ENCODE results near the gene GRIN3B. TPM values are rescaled to one million over a fixed set of nuclear protein-coding genes. Genes with fewer than 3 reads are reported as not detected.

The GRIN3B gene
- polyA plus RNA-seq, 1 of the 3 experiments (the other 2 are of a cell fraction): 1.5 TPM

- H2AFZ ChIP-seq (ENCODE audit: low read depth): no peak overlapping the region
- H3K9ac ChIP-seq: no peak overlapping the region
- H3K4me2 ChIP-seq: no peak overlapping the region
- H3K27me3 ChIP-seq (ENCODE audit: insufficient read depth): peaks cover 25% of the 10 kb centered on the region
- no peaks in the 10 kb centered on the region for H3K9me2 ChIP-seq
- H3K36me3 ChIP-seq (replicated peaks in 1 of 2; ENCODE audit: control insufficient read depth in 1 of 2, insufficient read depth in 2 of 2, low read length in 1 of 2): peaks cover 0 to 6% of the 10 kb centered on the region in 2 experiments
- TF ChIP-seq POLR2AphosphoS5 (IDR thresholded peaks at IDR 0.05; ENCODE audit: low read depth, low read length): no peak
- no peak for TF ChIP-seq SMC3 (IDR thresholded peaks at IDR 0.05; ENCODE audit: low read depth, low read length)
- TF ChIP-seq NRF1 (IDR thresholded peaks at IDR 0.05; ENCODE audit: low read depth, low read length): no peak
- TF ChIP-seq, protein P1, sequence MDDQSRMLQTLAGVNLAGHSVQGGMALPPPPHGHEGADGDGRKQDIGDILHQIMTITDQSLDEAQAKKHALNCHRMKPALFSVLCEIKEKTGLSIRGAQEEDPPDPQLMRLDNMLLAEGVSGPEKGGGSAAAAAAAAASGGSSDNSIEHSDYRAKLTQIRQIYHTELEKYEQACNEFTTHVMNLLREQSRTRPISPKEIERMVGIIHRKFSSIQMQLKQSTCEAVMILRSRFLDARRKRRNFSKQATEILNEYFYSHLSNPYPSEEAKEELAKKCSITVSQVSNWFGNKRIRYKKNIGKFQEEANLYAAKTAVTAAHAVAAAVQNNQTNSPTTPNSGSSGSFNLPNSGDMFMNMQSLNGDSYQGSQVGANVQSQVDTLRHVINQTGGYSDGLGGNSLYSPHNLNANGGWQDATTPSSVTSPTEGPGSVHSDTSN (IDR thresholded peaks at IDR 0.05): no peak
- no peak for TF ChIP-seq FOXJ3 (CRISPR knock-in tag; IDR thresholded peaks at IDR 0.05)
- no peak for TF ChIP-seq RCOR1 (IDR thresholded peaks at IDR 0.05; ENCODE audit: low read length)
- no peak for TF ChIP-seq EP300 (IDR thresholded peaks at IDR 0.05; ENCODE audit: borderline replicate concordance in 1 of 2, low read depth in 1 of 2, low read length in 1 of 2)
- TF ChIP-seq RFX5 (IDR thresholded peaks at IDR 0.05; ENCODE audit: low read length): no peak
- TF ChIP-seq TAF1 (IDR thresholded peaks at IDR 0.05; ENCODE audit: borderline replicate concordance, low read depth, low read length): no peak
- no peak for DNase-seq
- H3F3A ChIP-seq (replicated peaks; ENCODE audit: insufficient read depth): peaks cover 19% of the 10 kb centered on the region
- H3K4me1 ChIP-seq (ENCODE audit: control insufficient read depth in 1 of 2, insufficient read depth in 2 of 2, low read depth in 1 of 2, low read length in 1 of 2): peaks cover 0 to 4% of the 10 kb centered on the region in 2 experiments; a peak in 1 of 4 replicates
- no peaks in the 10 kb centered on the region for H4K20me1 ChIP-seq (ENCODE audit: insufficient read depth)
- ChIA-PET POLR2A (no interaction called here), CTCF (interaction anchor here (0.7 to 2.3 kb wide), 6 partner anchors 9 to 708 kb away, joined by 3 to 6 read pairs (median 4); partner anchors contain the start of gene WDR18)
- H3K27ac ChIP-seq (ENCODE audit: low read depth in 2 of 2, low read length in 1 of 2): no peak overlapping the region
- H3K9me3 ChIP-seq: no peaks in the 10 kb centered on the region
- H3K4me3 ChIP-seq (ENCODE audit: low read depth in 2 of 2, low read length in 1 of 2): no peak overlapping the region
- WGBS (ENCODE audit: low lambda C conversion rate): 0% methylated on average over 1 of the region's 32 CpGs
- H3K79me2 ChIP-seq (ENCODE audit: insufficient read depth): no peaks in the 10 kb centered on the region
Observed at GRCh38 chr19:1004204-1004802, 4.1 kb downstream of the GRIN3B start.

- H3K9me3 ChIP-seq: no peaks in the 10 kb centered on the region
- H3K4me2 ChIP-seq: no peak overlapping the region
- DNase-seq: no peak
- CTCF ChIA-PET: interaction anchor here (0.7 to 2.3 kb wide), 5 partner anchors 14 to 709 kb away, joined by 3 to 6 read pairs (median 5); no protein-coding TSS in a partner anchor
- POLR2A ChIA-PET: no interaction called here
- peaks cover 0 to 4% of the 10 kb centered on the region in 2 experiments; a peak in 1 of 4 replicates for H3K4me1 ChIP-seq (ENCODE audit: control insufficient read depth in 1 of 2, insufficient read depth in 2 of 2, low read depth in 1 of 2, low read length in 1 of 2)
- no peak overlapping the region for H2AFZ ChIP-seq (ENCODE audit: low read depth)
- 73% methylated on average over 45 of the region's 70 CpGs for WGBS (ENCODE audit: low lambda C conversion rate)
- no peak overlapping the region for H3K27ac ChIP-seq (ENCODE audit: low read depth in 2 of 2, low read length in 1 of 2)
- H3K9ac ChIP-seq: no peak overlapping the region
- H3K9me2 ChIP-seq: no peaks in the 10 kb centered on the region
- H3K27me3 ChIP-seq (ENCODE audit: insufficient read depth): peaks cover 22% of the 10 kb centered on the region
- no peaks in the 10 kb centered on the region for H3K79me2 ChIP-seq (ENCODE audit: insufficient read depth)
- H3F3A ChIP-seq (replicated peaks; ENCODE audit: insufficient read depth): peaks cover 19% of the 10 kb centered on the region
- H3K4me3 ChIP-seq (ENCODE audit: low read depth in 2 of 2, low read length in 1 of 2): no peak overlapping the region
- no peaks in the 10 kb centered on the region for H4K20me1 ChIP-seq (ENCODE audit: insufficient read depth)
- TF ChIP-seq MEF2A (IDR thresholded peaks at IDR 0.05; ENCODE audit: borderline replicate concordance, low read depth): no peak
- TF ChIP-seq FOXM1 (IDR thresholded peaks at IDR 0.05; ENCODE audit: low read depth): no peak
- no peak for TF ChIP-seq NFIC (IDR thresholded peaks at IDR 0.05; ENCODE audit: borderline replicate concordance)
- TF ChIP-seq, protein P1 (IDR thresholded peaks at IDR 0.05): no peak
- TF ChIP-seq RCOR1 (IDR thresholded peaks at IDR 0.05; ENCODE audit: low read length): no peak
- TF ChIP-seq FOXJ3 (CRISPR knock-in tag; IDR thresholded peaks at IDR 0.05): no peak
- no peak for TF ChIP-seq RXRA (IDR thresholded peaks at IDR 0.05; ENCODE audit: borderline replicate concordance, low read depth)
- no peak for TF ChIP-seq ELF1 (IDR thresholded peaks at IDR 0.05)
- no peak for TF ChIP-seq EZH2phosphoT487 (IDR thresholded peaks at IDR 0.05; ENCODE audit: borderline replicate concordance, low read depth)
- TF ChIP-seq CTCF (IDR thresholded peaks at IDR 0.05): no peak
- H3K36me3 ChIP-seq (replicated peaks in 1 of 2; ENCODE audit: control insufficient read depth in 1 of 2, insufficient read depth in 2 of 2, low read length in 1 of 2): peaks cover 0 to 13% of the 10 kb centered on the region in 2 experiments
Observed at GRCh38 chr19:1004803-1005664, 4.8 kb downstream of the GRIN3B start.
